BE2C (cell line): Measurements from ENCODE around the gene ENAH.

ENCODE experiments used
- DNase-seq: peaks from one replicate; pipeline ENCODE4 v3.0.0-alpha.2; 2020
- H3K27me3 ChIP-seq: fragments of 250-450 bp; sonication (Bioruptor Pico); 2 replicates; pipeline ENCODE4 v1.5.1; 2020; ENCODE audit warnings: mild to moderate bottlenecking
- H3K36me3 ChIP-seq: fragments of 250-450 bp; sonication (Bioruptor Pico); 2 replicates; pipeline ENCODE4 v1.5.1; 2020; ENCODE audit warnings: mild to moderate bottlenecking
- H3K4me1 ChIP-seq: fragments of 250-450 bp; sonication (Bioruptor Pico); 2 replicates; pipeline ENCODE4 v1.5.1; 2020
- H3K4me3 ChIP-seq: 2 replicates; pipeline ENCODE4 v1.5.1; 2011; ENCODE audit warnings: low read depth, low read length
- H3K9me3 ChIP-seq: fragments of 250-450 bp; sonication (Bioruptor Pico); 2 replicates; pipeline ENCODE4 v1.5.1; 2020
- TF ChIP-seq, protein P1 (sequence below): IDR thresholded peaks from 2 replicates; pipeline ENCODE4 v1.5.1; 2012; ENCODE audit warnings: mild to moderate bottlenecking, low read depth, low read length

ENAH gene

DNA sequence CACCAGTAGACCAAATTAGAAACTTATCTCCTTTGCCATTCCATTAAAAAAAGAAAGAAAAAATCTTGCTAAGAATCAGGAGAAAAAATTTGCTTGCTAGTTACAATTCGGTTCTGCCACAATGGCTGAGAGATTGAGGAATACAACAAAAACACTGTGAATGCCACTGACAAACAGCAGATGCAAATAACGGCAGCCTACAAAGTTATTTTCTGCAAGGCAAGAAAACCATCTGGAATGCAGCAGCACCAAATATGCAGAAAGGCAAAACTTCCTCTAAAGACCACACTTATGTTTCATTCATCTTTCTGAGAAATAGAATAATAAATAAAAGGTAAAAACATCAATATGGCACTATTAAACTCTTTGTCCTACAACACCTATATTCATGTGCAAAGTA lies 75.7 kb downstream of the ENAH start:
- peaks cover 8% of the 10 kb centered on the region for H3K4me1 ChIP-seq
- no peaks in the 10 kb centered on the region; the same call in 1 of the 2 replicates for H3K9me3 ChIP-seq
- TF ChIP-seq, protein P1, sequence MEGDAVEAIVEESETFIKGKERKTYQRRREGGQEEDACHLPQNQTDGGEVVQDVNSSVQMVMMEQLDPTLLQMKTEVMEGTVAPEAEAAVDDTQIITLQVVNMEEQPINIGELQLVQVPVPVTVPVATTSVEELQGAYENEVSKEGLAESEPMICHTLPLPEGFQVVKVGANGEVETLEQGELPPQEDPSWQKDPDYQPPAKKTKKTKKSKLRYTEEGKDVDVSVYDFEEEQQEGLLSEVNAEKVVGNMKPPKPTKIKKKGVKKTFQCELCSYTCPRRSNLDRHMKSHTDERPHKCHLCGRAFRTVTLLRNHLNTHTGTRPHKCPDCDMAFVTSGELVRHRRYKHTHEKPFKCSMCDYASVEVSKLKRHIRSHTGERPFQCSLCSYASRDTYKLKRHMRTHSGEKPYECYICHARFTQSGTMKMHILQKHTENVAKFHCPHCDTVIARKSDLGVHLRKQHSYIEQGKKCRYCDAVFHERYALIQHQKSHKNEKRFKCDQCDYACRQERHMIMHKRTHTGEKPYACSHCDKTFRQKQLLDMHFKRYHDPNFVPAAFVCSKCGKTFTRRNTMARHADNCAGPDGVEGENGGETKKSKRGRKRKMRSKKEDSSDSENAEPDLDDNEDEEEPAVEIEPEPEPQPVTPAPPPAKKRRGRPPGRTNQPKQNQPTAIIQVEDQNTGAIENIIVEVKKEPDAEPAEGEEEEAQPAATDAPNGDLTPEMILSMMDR, result no peak
- no peak overlapping the region for H3K4me3 ChIP-seq
- H3K27me3 ChIP-seq, result no peaks in the 10 kb centered on the region
- DNase-seq, result no peak
- H3K36me3 ChIP-seq, result no peaks in the 10 kb centered on the region

DNA sequence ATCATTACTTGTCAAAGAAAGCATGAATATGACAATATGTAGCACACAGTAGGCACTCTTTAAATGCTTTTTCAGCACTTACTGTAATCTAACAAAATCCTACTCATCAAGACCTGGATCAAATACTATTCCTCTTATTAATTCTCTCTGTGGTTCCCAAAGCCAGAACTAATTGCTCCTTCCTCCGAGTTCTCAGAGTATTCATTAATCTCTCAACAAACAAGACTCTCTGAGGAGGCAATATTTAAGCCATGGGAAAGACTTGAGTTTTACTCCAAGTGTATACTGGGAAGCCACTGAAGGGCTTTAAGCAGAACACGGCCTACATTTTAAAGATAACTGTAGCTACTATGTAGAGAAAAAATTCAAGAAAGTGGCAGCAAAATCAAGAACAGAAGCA lies 79.7 kb downstream of the ENAH start:
- no peak for DNase-seq
- Histone ChIP-seq H3K4me1 (no peaks in the 10 kb centered on the region), H3K27me3 (no peaks in the 10 kb centered on the region), H3K4me3 (no peak overlapping the region), H3K36me3 (no peaks in the 10 kb centered on the region), H3K9me3 (no peaks in the 10 kb centered on the region; the same call in 1 of the 2 replicates)
- TF ChIP-seq, protein P1, result no peak

DNA sequence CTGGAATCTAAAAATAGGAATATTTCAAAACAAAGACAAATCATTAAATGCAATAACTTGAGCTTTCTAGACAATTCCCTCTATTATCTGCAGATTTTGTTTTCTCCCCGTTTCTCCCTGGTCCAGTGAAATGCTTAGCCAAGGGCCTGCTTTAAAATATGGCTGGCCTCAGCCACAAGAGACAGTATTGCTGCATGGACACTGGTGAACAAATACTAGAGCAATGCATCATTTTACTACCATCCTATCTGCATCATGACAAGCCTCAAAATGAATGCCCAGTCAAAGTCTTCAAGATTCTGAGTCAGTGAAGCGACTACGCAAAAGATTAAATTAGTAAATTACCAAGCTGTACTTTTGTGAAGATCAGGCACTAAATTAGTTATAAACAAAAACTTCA lies 80.5 kb downstream of the ENAH start:
- no peak for DNase-seq
- no peak overlapping the region for H3K4me3 ChIP-seq
- no peaks in the 10 kb centered on the region for H3K27me3 ChIP-seq
- H3K9me3 ChIP-seq, result no peaks in the 10 kb centered on the region; the same call in 1 of the 2 replicates
- H3K4me1 ChIP-seq, result no peaks in the 10 kb centered on the region
- no peaks in the 10 kb centered on the region; the same call in 1 of the 2 replicates for H3K36me3 ChIP-seq
- TF ChIP-seq, protein P1, result peak; percentile 34

DNA sequence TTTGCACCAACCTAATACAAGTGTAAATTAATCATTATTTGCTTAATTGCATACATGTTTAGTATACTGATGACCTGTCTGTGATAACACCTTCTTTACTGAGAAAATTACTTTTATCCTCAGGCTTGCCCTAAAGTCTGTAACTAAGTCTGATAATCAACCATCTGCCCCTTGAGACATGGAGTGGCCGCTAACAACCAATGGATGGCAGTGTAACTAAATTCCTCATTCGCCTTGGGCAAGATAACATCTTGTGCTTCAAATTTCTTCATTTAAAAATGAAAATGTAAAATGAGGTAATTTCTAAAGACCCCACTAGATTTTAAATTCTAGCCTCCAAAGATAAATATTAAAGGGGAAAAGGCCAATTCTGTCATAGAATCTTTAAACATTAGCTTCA lies 85.1 kb downstream of the ENAH start:
- Histone ChIP-seq H3K27me3 (no peaks in the 10 kb centered on the region), H3K9me3 (no peaks in the 10 kb centered on the region), H3K36me3 (no peaks in the 10 kb centered on the region; the same call in none of the 2 replicates), H3K4me1 (peaks cover 7% of the 10 kb centered on the region), H3K4me3 (no peak overlapping the region)
- TF ChIP-seq, protein P1, result peak; percentile 55
- no peak for DNase-seq

DNA sequence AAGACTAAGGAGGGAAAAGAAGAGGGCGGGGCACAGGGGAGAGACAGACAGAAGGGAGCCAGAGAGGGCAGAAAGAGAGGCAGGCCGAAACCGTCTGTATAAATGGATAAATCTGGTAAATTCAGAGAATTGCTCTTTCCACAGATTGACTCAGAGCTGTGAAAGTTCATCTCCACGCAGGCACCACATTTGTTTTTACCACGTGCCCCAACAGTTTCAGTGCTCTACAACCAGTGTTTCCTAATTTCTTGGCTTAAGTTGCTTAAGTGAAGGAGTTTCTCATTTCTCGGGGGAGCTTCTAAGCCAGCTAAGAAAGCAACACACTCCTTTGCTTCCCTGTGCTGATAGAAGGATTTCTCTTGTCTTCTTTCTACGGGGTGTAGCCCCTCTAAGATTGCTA lies 87.1 kb downstream of the ENAH start:
- DNase-seq, result no peak
- Histone ChIP-seq H3K36me3 (peaks cover 3% of the 10 kb centered on the region), H3K27me3 (no peaks in the 10 kb centered on the region), H3K9me3 (no peaks in the 10 kb centered on the region), H3K4me3 (no peak overlapping the region), H3K4me1 (peaks cover 7% of the 10 kb centered on the region)
- TF ChIP-seq, protein P1, result no peak

DNA sequence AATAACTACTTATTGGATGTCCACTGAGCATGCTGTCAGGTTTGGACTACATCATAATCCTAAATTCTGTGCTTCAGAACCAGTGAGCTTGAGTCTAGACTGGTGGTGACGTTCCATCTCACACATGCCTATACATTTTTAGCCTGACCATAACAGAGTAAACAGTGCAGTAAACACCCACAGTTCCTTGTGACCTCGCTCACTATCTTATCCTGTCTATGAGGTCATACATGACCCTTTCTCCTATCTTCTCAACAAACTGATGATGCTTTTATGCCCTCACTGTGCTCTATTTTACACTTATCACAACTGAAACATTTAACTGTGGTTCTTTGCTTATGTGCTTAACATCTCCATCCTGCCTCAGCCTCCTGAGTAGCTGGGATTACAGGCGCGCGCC lies 91.2 kb downstream of the ENAH start:
- peaks cover 15% of the 10 kb centered on the region for H3K36me3 ChIP-seq
- no peak for DNase-seq
- no peaks in the 10 kb centered on the region for H3K27me3 ChIP-seq
- H3K4me3 ChIP-seq, result no peak overlapping the region
- H3K4me1 ChIP-seq, result peaks cover 7% of the 10 kb centered on the region
- TF ChIP-seq, protein P1, result no peak
- 0 out of 2 replicates have a peak, but pooled peaks cover 2% of the 10 kb centered on the region for H3K9me3 ChIP-seq
